ENCODE measurements around the gene LONRF3.
"Not testable (repeated sequence)": the region's sequence is repeated elsewhere in the genome, so short reads cannot be mapped to it uniquely, and the experiment has no call there.

- TF ChIP-seq, protein P1, sequence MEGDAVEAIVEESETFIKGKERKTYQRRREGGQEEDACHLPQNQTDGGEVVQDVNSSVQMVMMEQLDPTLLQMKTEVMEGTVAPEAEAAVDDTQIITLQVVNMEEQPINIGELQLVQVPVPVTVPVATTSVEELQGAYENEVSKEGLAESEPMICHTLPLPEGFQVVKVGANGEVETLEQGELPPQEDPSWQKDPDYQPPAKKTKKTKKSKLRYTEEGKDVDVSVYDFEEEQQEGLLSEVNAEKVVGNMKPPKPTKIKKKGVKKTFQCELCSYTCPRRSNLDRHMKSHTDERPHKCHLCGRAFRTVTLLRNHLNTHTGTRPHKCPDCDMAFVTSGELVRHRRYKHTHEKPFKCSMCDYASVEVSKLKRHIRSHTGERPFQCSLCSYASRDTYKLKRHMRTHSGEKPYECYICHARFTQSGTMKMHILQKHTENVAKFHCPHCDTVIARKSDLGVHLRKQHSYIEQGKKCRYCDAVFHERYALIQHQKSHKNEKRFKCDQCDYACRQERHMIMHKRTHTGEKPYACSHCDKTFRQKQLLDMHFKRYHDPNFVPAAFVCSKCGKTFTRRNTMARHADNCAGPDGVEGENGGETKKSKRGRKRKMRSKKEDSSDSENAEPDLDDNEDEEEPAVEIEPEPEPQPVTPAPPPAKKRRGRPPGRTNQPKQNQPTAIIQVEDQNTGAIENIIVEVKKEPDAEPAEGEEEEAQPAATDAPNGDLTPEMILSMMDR (IDR thresholded peaks at IDR 0.05), result not testable (repeated sequence)
- not testable (repeated sequence) for TF ChIP-seq EZH2phosphoT487 (IDR thresholded peaks at IDR 0.05)
Measured at GRCh38 chrX:119029656-119030055, 55.2 kb downstream of the LONRF3 start.
